Measurements from ENCODE around the gene ANKRD13C.

Gene ANKRD13C, protein sequence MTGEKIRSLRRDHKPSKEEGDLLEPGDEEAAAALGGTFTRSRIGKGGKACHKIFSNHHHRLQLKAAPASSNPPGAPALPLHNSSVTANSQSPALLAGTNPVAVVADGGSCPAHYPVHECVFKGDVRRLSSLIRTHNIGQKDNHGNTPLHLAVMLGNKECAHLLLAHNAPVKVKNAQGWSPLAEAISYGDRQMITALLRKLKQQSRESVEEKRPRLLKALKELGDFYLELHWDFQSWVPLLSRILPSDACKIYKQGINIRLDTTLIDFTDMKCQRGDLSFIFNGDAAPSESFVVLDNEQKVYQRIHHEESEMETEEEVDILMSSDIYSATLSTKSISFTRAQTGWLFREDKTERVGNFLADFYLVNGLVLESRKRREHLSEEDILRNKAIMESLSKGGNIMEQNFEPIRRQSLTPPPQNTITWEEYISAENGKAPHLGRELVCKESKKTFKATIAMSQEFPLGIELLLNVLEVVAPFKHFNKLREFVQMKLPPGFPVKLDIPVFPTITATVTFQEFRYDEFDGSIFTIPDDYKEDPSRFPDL

GRCh38 chr1:70354332-70355110 lies at the start of gene ANKRD13C:
ANKRD13C (minus strand) TSS chr1:70354722; CDS start chr1:70354408, 314 bp downstream.
- no peaks in the 10 kb centered on the region for H3K9me3 ChIP-seq (ENCODE audit: control insufficient read depth, insufficient read depth, low read length)
- no peaks in the 10 kb centered on the region for H3K4me1 ChIP-seq (ENCODE audit: control insufficient read depth, insufficient read depth, low read length)
- no peak within 1 kb of the TSS for H3K27ac ChIP-seq (ENCODE audit: low read length)
- WGBS (ENCODE audit: insufficient coverage, insufficient read length): no CpG with 5 or more reads among the region's 65 CpGs
- H3K4me3 ChIP-seq (ENCODE audit: low read length): peak within 1 kb of the TSS; percentile 92
- peak; percentile 84 for DNase-seq (ENCODE audit: low read depth, low spot score)
- no peaks in the 10 kb centered on the region for H3K27me3 ChIP-seq (ENCODE audit: control insufficient read depth, insufficient read depth, low read length)
- no peaks in the 10 kb centered on the region for H3K36me3 ChIP-seq (ENCODE audit: control insufficient read depth, insufficient read depth, low read length)

GRCh38 chr1:70403759-70404158 lies 49.2 kb upstream of the ANKRD13C start:
- H3K4me1 ChIP-seq (ENCODE audit: control insufficient read depth, insufficient read depth, low read length): no peaks in the 10 kb centered on the region
- H3K9me3 ChIP-seq (ENCODE audit: control insufficient read depth, insufficient read depth, low read length): no peaks in the 10 kb centered on the region
- DNase-seq (ENCODE audit: low read depth, low spot score): no peak
- H3K36me3 ChIP-seq (ENCODE audit: control insufficient read depth, insufficient read depth, low read length): no peaks in the 10 kb centered on the region
- no peaks in the 10 kb centered on the region for H3K27me3 ChIP-seq (ENCODE audit: control insufficient read depth, insufficient read depth, low read length)
- no CpG with 5 or more reads among the region's 2 CpGs for WGBS (ENCODE audit: insufficient coverage, insufficient read length)
- H3K4me3 ChIP-seq (ENCODE audit: low read length): no peak overlapping the region
- no peak overlapping the region for H3K27ac ChIP-seq (ENCODE audit: low read length)

DNA sequence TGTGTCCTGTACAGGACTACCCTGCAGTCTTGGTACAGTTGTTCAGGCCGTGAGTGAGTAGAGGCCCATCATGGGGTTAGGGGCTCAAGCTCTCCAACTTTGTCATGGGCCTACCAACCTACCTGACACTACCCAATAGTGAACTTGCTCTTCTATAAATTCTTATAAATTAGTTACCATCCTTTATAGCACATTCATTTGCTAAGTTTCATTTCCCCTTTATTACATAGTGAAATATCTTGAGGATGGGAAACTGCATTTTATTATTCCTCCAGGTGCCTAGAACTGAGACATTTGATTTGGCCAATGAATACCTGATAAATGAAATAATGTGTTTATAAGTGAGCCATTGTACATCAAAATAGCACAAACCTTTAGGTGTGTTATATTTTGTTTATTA lies 47.5 kb upstream of the ANKRD13C start:
- Histone ChIP-seq H3K9me3 (ENCODE audit: control insufficient read depth, insufficient read depth, low read length) (no peaks in the 10 kb centered on the region), H3K27me3 (ENCODE audit: control insufficient read depth, insufficient read depth, low read length) (no peaks in the 10 kb centered on the region), H3K4me1 (ENCODE audit: control insufficient read depth, insufficient read depth, low read length) (no peaks in the 10 kb centered on the region), H3K4me3 (ENCODE audit: low read length) (no peak overlapping the region), H3K27ac (ENCODE audit: low read length) (no peak overlapping the region), H3K36me3 (ENCODE audit: control insufficient read depth, insufficient read depth, low read length) (no peaks in the 10 kb centered on the region)
- WGBS (ENCODE audit: insufficient coverage, insufficient read length): no CpG with 5 or more reads among the region's 1 CpG
- no peak for DNase-seq (ENCODE audit: low read depth, low spot score)

GRCh38 chr1:70400335-70400734 lies 45.8 kb upstream of the ANKRD13C start:
- WGBS (ENCODE audit: insufficient coverage, insufficient read length): no CpG with 5 or more reads among the region's 1 CpG

DNA sequence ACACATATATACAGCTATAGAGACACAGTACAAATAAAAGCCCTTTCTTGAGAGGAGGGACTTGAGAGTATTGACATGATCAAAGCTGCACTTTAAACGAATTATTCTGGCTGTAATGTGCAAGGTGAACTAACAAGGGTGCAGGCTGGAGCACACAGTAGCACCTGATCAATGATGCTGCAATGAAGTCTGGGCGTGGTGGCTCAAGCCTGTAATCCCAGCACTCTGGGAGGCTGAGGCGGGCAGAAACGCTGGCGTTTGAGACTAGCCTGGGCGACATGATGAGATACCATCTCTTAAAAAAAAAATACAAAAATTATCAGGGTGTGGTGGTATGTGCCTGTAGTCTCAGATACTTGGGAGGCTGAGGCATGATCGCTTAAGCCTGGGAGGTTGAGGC lies 42.5 kb upstream of the ANKRD13C start:
- no peak overlapping the region for H3K4me3 ChIP-seq (ENCODE audit: low read length)
- no peaks in the 10 kb centered on the region for H3K9me3 ChIP-seq (ENCODE audit: control insufficient read depth, insufficient read depth, low read length)
- H3K36me3 ChIP-seq (ENCODE audit: control insufficient read depth, insufficient read depth, low read length): no peaks in the 10 kb centered on the region
- H3K4me1 ChIP-seq (ENCODE audit: control insufficient read depth, insufficient read depth, low read length): no peaks in the 10 kb centered on the region
- DNase-seq (ENCODE audit: low read depth, low spot score): no peak
- H3K27me3 ChIP-seq (ENCODE audit: control insufficient read depth, insufficient read depth, low read length): no peaks in the 10 kb centered on the region
- no CpG with 5 or more reads among the region's 7 CpGs for WGBS (ENCODE audit: insufficient coverage, insufficient read length)
- no peak overlapping the region for H3K27ac ChIP-seq (ENCODE audit: low read length)

More at GRCh38 chr1:70400335-70400734, 45.8 kb upstream of the ANKRD13C start:
- H3K4me3 ChIP-seq (ENCODE audit: low read length): no peak overlapping the region
- no peaks in the 10 kb centered on the region for H3K27me3 ChIP-seq (ENCODE audit: control insufficient read depth, insufficient read depth, low read length)
- no peaks in the 10 kb centered on the region for H3K9me3 ChIP-seq (ENCODE audit: control insufficient read depth, insufficient read depth, low read length)
- no peaks in the 10 kb centered on the region for H3K36me3 ChIP-seq (ENCODE audit: control insufficient read depth, insufficient read depth, low read length)
- DNase-seq (ENCODE audit: low read depth, low spot score): no peak
- no peak overlapping the region for H3K27ac ChIP-seq (ENCODE audit: low read length)
- no peaks in the 10 kb centered on the region for H3K4me1 ChIP-seq (ENCODE audit: control insufficient read depth, insufficient read depth, low read length)

GRCh38 chr1:70396607-70397006 lies 42.1 kb upstream of the ANKRD13C start:
- H3K4me1 ChIP-seq (ENCODE audit: control insufficient read depth, insufficient read depth, low read length): no peaks in the 10 kb centered on the region
- no peaks in the 10 kb centered on the region for H3K27me3 ChIP-seq (ENCODE audit: control insufficient read depth, insufficient read depth, low read length)
- H3K4me3 ChIP-seq (ENCODE audit: low read length): no peak overlapping the region
- no peak for DNase-seq (ENCODE audit: low read depth, low spot score)
- no peaks in the 10 kb centered on the region for H3K36me3 ChIP-seq (ENCODE audit: control insufficient read depth, insufficient read depth, low read length)
- WGBS (ENCODE audit: insufficient coverage, insufficient read length): no CpG with 5 or more reads among the region's 2 CpGs
- no peaks in the 10 kb centered on the region for H3K9me3 ChIP-seq (ENCODE audit: control insufficient read depth, insufficient read depth, low read length)
- H3K27ac ChIP-seq (ENCODE audit: low read length): no peak overlapping the region

- no peaks in the 10 kb centered on the region for H3K36me3 ChIP-seq (ENCODE audit: control insufficient read depth, insufficient read depth, low read length)
- H3K27me3 ChIP-seq (ENCODE audit: control insufficient read depth, insufficient read depth, low read length): no peaks in the 10 kb centered on the region
- H3K4me1 ChIP-seq (ENCODE audit: control insufficient read depth, insufficient read depth, low read length): no peaks in the 10 kb centered on the region
- no peak for DNase-seq (ENCODE audit: low read depth, low spot score)
- H3K9me3 ChIP-seq (ENCODE audit: control insufficient read depth, insufficient read depth, low read length): no peaks in the 10 kb centered on the region
- no peak overlapping the region for H3K4me3 ChIP-seq (ENCODE audit: low read length)
- no peak overlapping the region for H3K27ac ChIP-seq (ENCODE audit: low read length)
Measured at GRCh38 chr1:70392626-70393025, 38.1 kb upstream of the ANKRD13C start.

DNA sequence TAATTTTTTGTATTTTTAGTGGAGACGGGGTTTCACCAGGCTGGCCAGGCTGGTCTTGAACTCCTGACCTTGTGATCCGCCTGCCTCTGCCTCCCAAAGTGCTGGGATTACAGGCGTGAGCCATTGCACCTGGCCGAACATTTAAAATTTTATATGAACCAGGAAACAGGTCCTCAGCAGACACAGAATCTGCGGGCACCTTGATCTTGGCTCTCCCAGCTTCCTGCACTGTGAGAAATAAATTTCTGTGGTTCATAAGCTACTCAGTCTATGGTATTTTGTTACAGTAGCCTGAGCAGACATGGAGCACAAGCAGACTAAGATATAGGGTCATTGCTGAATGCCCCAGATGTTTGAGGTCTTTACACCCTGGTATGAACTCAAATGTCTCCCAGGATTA lies 33.0 kb upstream of the ANKRD13C start:
- Histone ChIP-seq H3K27me3 (ENCODE audit: control insufficient read depth, insufficient read depth, low read length) (no peaks in the 10 kb centered on the region), H3K4me1 (ENCODE audit: control insufficient read depth, insufficient read depth, low read length) (no peaks in the 10 kb centered on the region), H3K9me3 (ENCODE audit: control insufficient read depth, insufficient read depth, low read length) (no peaks in the 10 kb centered on the region), H3K4me3 (ENCODE audit: low read length) (no peak overlapping the region), H3K27ac (ENCODE audit: low read length) (no peak overlapping the region), H3K36me3 (ENCODE audit: control insufficient read depth, insufficient read depth, low read length) (no peaks in the 10 kb centered on the region)
- no CpG with 5 or more reads among the region's 5 CpGs for WGBS (ENCODE audit: insufficient coverage, insufficient read length)
- DNase-seq (ENCODE audit: low read depth, low spot score): no peak

DNA sequence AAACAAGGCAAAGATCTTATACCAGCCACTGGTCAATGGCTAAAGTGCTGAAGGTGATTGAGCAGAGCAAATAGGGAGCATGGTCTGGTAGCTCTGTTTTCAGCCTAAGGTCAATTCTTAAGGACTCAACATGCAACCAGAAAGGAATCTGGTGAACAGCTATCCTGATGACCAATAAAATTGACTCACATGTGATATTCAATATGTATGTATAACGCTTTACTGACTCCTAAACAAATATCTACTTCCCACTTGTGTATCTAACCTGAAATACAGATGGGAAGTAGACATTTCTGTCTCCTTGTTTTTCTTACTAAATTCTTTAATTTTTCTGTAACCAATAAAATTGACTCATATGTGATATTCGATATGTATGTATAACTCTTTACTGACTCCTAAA lies 31.6 kb upstream of the ANKRD13C start:
- no peak overlapping the region for H3K27ac ChIP-seq (ENCODE audit: low read length)

DNA sequence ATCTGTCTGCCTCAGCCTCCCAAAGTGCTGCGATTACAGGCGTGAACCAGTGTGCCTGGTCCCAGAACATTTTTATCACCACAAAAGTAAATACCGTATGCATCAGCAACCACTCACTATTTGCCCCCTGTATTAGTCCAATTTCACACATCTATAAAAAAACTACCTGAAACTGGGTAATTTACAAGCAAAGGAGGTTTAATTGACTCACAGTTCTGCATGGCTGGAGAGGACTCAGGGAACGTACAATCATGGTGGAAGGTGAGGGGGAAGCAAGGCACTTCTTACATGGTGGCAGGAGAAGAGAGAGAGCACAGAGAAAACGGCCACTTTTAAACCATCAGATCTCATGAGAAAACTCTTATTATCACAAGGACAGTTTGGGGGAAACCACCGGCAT lies 31.0 kb upstream of the ANKRD13C start:
- DNase-seq (ENCODE audit: low read depth, low spot score): no peak
- Histone ChIP-seq H3K36me3 (ENCODE audit: control insufficient read depth, insufficient read depth, low read length) (no peaks in the 10 kb centered on the region), H3K9me3 (ENCODE audit: control insufficient read depth, insufficient read depth, low read length) (no peaks in the 10 kb centered on the region; the same call in 1 of the 2 replicates), H3K4me3 (ENCODE audit: low read length) (no peak overlapping the region), H3K27ac (ENCODE audit: low read length) (no peak overlapping the region), H3K27me3 (ENCODE audit: control insufficient read depth, insufficient read depth, low read length) (no peaks in the 10 kb centered on the region), H3K4me1 (ENCODE audit: control insufficient read depth, insufficient read depth, low read length) (no peaks in the 10 kb centered on the region)
- no CpG with 5 or more reads among the region's 6 CpGs for WGBS (ENCODE audit: insufficient coverage, insufficient read length)

More for the DNA sequence above, 31.6 kb upstream of the ANKRD13C start:
- H3K27me3 ChIP-seq (ENCODE audit: control insufficient read depth, insufficient read depth, low read length): no peaks in the 10 kb centered on the region
- H3K9me3 ChIP-seq (ENCODE audit: control insufficient read depth, insufficient read depth, low read length): no peaks in the 10 kb centered on the region; the same call in 1 of the 2 replicates
- no CpG with 5 or more reads among the region's 2 CpGs for WGBS (ENCODE audit: insufficient coverage, insufficient read length)
- H3K36me3 ChIP-seq (ENCODE audit: control insufficient read depth, insufficient read depth, low read length): no peaks in the 10 kb centered on the region
- H3K4me3 ChIP-seq (ENCODE audit: low read length): no peak overlapping the region
- DNase-seq (ENCODE audit: low read depth, low spot score): no peak
- no peaks in the 10 kb centered on the region for H3K4me1 ChIP-seq (ENCODE audit: control insufficient read depth, insufficient read depth, low read length)

All from iPS DF 6.9 (cell line).